HG02798 (cell line): ENCODE measurements around the gene FBXO38.

ENCODE experiments used
- ATAC-seq: cut with Tn5 transposase; IDR thresholded peaks from one replicate; pipeline ENCODE4 v1.9.1; 2021; ENCODE audit warnings: mild to moderate bottlenecking; ENCODE audit not compliant: unreplicated experiment, poor library complexity

Gene FBXO38

GRCh38 chr5:148426514-148426913 lies 42.8 kb downstream of the FBXO38 start:
- no peak for ATAC-seq

- ATAC-seq, result no peak
Observed at GRCh38 chr5:148427370-148428042, 43.7 kb downstream of the FBXO38 start.

GRCh38 chr5:148428848-148429247 lies 45.1 kb downstream of the FBXO38 start:
- ATAC-seq, result no peak

- ATAC-seq, result no peak
Observed at GRCh38 chr5:148433826-148434225, 50.1 kb downstream of the FBXO38 start.

- ATAC-seq, result no peak
Observed at GRCh38 chr5:148436029-148436428, 52.3 kb downstream of the FBXO38 start.

- ATAC-seq, result no peak
Observed at GRCh38 chr5:148437249-148437648, 53.5 kb downstream of the FBXO38 start.

GRCh38 chr5:148438933-148439332 lies 55.2 kb downstream of the FBXO38 start:
- no peak for ATAC-seq

GRCh38 chr5:148443241-148443640 lies 59.5 kb downstream of the FBXO38 start:
- ATAC-seq, result no peak

GRCh38 chr5:148443998-148444397 lies 60.2 kb downstream of the FBXO38 start:
- peak; percentile 89 for ATAC-seq

GRCh38 chr5:148445578-148445977 lies 61.8 kb downstream of the FBXO38 start:
- no peak for ATAC-seq

GRCh38 chr5:148446611-148447010 lies 62.9 kb downstream of the FBXO38 start:
- ATAC-seq, result no peak

GRCh38 chr5:148452499-148453193 lies 68.9 kb downstream of the FBXO38 start:
- no peak for ATAC-seq

GRCh38 chr5:148454576-148454975 lies 70.8 kb downstream of the FBXO38 start:
- ATAC-seq, result no peak

- no peak for ATAC-seq
Observed at GRCh38 chr5:148455185-148455584, 71.4 kb downstream of the FBXO38 start.

GRCh38 chr5:148457183-148457620 lies 73.4 kb downstream of the FBXO38 start:
- ATAC-seq, result peak; percentile 60

GRCh38 chr5:148458036-148458888 lies 74.5 kb downstream of the FBXO38 start:
- ATAC-seq, result no peak

GRCh38 chr5:148459669-148460068 lies 75.9 kb downstream of the FBXO38 start:
- ATAC-seq, result no peak

- ATAC-seq, result no peak
Observed at GRCh38 chr5:148465381-148466235, 81.8 kb downstream of the FBXO38 start.

GRCh38 chr5:148466236-148466580 lies 82.5 kb downstream of the FBXO38 start:
- ATAC-seq, result no peak

- no peak for ATAC-seq
Observed at GRCh38 chr5:148467958-148468357, 84.2 kb downstream of the FBXO38 start.
